ENCODE data around the gene DOC2A. TPM values are rescaled to one million over a fixed set of nuclear protein-coding genes. Genes with fewer than 3 reads are reported as not detected.

The DOC2A gene
- total and polyA plus RNA-seq, 2 donors (not counting 1 experiment from before 2014, with no cell fraction given): not detected

DNA sequence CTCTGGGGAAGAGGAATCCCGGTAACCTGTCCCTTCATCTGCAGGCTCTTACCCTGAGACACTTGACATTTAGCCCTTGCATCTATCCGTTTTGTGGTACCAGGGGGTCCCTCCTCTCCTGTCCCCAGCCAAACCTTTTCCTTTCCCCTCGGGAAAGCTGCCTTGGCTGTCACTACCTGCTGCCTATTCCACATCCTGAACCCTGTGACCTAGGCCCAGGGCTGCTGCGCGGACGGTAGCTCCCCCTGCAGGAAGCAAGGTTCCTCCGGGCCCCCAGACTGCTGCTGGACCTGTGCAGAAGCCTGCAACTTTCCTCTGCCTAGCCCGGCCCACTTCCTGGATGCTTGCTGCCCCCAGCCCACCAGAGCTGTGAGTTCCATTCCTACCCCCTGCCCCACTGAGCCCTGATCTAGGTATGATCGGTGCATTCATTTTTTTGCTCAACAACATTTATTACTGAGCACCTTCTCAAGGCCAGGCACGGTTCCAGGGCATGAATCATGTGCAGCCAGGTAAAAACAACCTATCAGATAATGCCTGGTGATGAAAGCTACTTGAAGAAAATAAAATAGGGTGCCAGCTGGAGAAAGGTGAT lies 44.2 kb upstream of the DOC2A start:
- H3K4me2 ChIP-seq (replicated peaks; ENCODE audit: low read depth, low read length, poor library complexity, severe bottlenecking): no peak overlapping the region
- DNase-seq (peak; percentile 46), ATAC-seq (ENCODE audit: low read depth) (peak; percentile 42)
- WGBS (ENCODE audit: insufficient coverage): 37% methylated on average over 7 of the region's 10 CpGs
- H3K4me1 ChIP-seq (ENCODE audit: control insufficient read depth in 2 of 2, insufficient read depth in 2 of 2, low read length in 2 of 2): peaks cover 5 to 12% of the 10 kb centered on the region in 2 donors
- no peaks in the 10 kb centered on the region for H3K9me3 ChIP-seq (ENCODE audit: control extremely low read depth in 1 of 3, control insufficient read depth in 2 of 3, insufficient read depth in 1 of 3, low read length in 2 of 3)
- peak overlapping the region; percentile 77 for H3K4me3 Mint-ChIP-seq
- peaks cover 13% of the 10 kb centered on the region for H3K4me1 Mint-ChIP-seq
- no peak overlapping the region for H3K27ac Mint-ChIP-seq
- intact Hi-C loops (cut with micrococcal nuclease): no loop called here
- H3K4me3 ChIP-seq (ENCODE audit: control extremely low read depth in 1 of 5, extremely low read depth in 1 of 5, insufficient read depth in 1 of 5, low read depth in 2 of 5, low read length in 4 of 5): no peak overlapping the region
- no peaks in the 10 kb centered on the region for H3K27me3 Mint-ChIP-seq
- peaks cover 3% of the 10 kb centered on the region for H3K79me2 ChIP-seq (ENCODE audit: control insufficient read depth, insufficient read depth, low read length)
- H2AFZ ChIP-seq (ENCODE audit: insufficient read depth, low read depth, low read length, poor library complexity, severe bottlenecking): no peak overlapping the region
- no peaks in the 10 kb centered on the region for H3K9me3 Mint-ChIP-seq (ENCODE audit: insufficient read depth)
- CTCF ChIA-PET: interaction anchor here (1.0 to 1.3 kb wide), 5 partner anchors 11 to 359 kb away, joined by 3 read pairs; no protein-coding TSS in a partner anchor
- POLR2A ChIA-PET: interaction anchor here (0.7 kb wide), 1 partner anchor 60 kb away, joined by 8 read pairs; no protein-coding TSS in a partner anchor
- no peak overlapping the region for H3K27ac ChIP-seq (ENCODE audit: low read length in 2 of 2)
- no peaks in the 10 kb centered on the region for H4K20me1 ChIP-seq (ENCODE audit: control insufficient read depth, insufficient read depth, low read length, poor library complexity, severe bottlenecking)
- peaks cover 0 to 3% (median 0%) of the 10 kb centered on the region in 4 experiments for H3K27me3 ChIP-seq (replicated peaks in 1 of 4; ENCODE audit: control extremely low read depth in 1 of 4, control insufficient read depth in 3 of 4, insufficient read depth in 4 of 4, low read length in 3 of 4)
- no peak for TF ChIP-seq EZH2 (IDR thresholded peaks at IDR 0.05; ENCODE audit: borderline replicate concordance, insufficient read depth, low read depth, low read length, poor library complexity, severe bottlenecking)
- TF ChIP-seq, protein P1, sequence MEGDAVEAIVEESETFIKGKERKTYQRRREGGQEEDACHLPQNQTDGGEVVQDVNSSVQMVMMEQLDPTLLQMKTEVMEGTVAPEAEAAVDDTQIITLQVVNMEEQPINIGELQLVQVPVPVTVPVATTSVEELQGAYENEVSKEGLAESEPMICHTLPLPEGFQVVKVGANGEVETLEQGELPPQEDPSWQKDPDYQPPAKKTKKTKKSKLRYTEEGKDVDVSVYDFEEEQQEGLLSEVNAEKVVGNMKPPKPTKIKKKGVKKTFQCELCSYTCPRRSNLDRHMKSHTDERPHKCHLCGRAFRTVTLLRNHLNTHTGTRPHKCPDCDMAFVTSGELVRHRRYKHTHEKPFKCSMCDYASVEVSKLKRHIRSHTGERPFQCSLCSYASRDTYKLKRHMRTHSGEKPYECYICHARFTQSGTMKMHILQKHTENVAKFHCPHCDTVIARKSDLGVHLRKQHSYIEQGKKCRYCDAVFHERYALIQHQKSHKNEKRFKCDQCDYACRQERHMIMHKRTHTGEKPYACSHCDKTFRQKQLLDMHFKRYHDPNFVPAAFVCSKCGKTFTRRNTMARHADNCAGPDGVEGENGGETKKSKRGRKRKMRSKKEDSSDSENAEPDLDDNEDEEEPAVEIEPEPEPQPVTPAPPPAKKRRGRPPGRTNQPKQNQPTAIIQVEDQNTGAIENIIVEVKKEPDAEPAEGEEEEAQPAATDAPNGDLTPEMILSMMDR (IDR thresholded peaks at IDR 0.05): peak; percentile 48
- H3K36me3 ChIP-seq (replicated peaks in 1 of 2; ENCODE audit: control extremely low read depth in 1 of 2, control insufficient read depth in 1 of 2, extremely low read depth in 1 of 2, insufficient read depth in 2 of 2, low read length in 1 of 2): no peaks in the 10 kb centered on the region
- no peak overlapping the region for H3K9ac ChIP-seq (ENCODE audit: low read length)

DNA sequence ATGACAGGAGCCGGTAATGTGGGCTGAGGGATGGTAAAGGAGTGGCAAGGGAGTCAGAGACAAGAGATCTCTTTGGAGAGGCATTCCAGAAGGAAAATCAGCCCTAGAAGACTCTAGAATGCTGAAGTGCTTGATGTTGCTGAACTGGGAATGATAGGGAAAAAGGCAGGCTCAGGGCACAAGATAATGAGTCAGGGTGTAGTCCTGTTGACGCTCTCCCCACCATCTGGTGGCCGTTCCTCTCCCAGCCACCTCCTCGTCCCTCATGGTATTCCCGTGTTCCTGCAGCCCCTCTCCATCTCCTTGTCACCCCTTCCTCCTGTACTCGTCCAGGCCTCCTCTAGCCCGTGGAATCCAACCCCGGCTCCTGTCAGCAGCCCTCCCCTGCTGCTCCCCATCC lies 43.6 kb upstream of the DOC2A start:
- Mint-ChIP-seq H3K4me3 (peak overlapping the region; percentile 77), H3K27ac (no peak overlapping the region), H3K4me1 (peaks cover 13% of the 10 kb centered on the region), H3K27me3 (no peaks in the 10 kb centered on the region), H3K9me3 (ENCODE audit: insufficient read depth) (no peaks in the 10 kb centered on the region)
- Histone ChIP-seq H3K4me2 (replicated peaks; ENCODE audit: low read depth, low read length, poor library complexity, severe bottlenecking) (no peak overlapping the region), H3K9ac (ENCODE audit: low read length) (no peak overlapping the region), H3K4me1 (ENCODE audit: control insufficient read depth in 2 of 2, insufficient read depth in 2 of 2, low read length in 2 of 2) (peaks cover 5 to 12% of the 10 kb centered on the region in 2 donors), H3K9me3 (ENCODE audit: control extremely low read depth in 1 of 3, control insufficient read depth in 2 of 3, insufficient read depth in 1 of 3, low read length in 2 of 3) (no peaks in the 10 kb centered on the region), H3K4me3 (ENCODE audit: control extremely low read depth in 1 of 5, extremely low read depth in 1 of 5, insufficient read depth in 1 of 5, low read depth in 2 of 5, low read length in 4 of 5) (no peak overlapping the region), H3K27me3 (replicated peaks in 1 of 4; ENCODE audit: control extremely low read depth in 1 of 4, control insufficient read depth in 3 of 4, insufficient read depth in 4 of 4, low read length in 3 of 4) (peaks cover 0 to 3% (median 0%) of the 10 kb centered on the region in 4 experiments), H3K27ac (ENCODE audit: low read length in 2 of 2) (no peak overlapping the region), H2AFZ (ENCODE audit: insufficient read depth, low read depth, low read length, poor library complexity, severe bottlenecking) (no peak overlapping the region), H3K79me2 (ENCODE audit: control insufficient read depth, insufficient read depth, low read length) (peaks cover 3% of the 10 kb centered on the region), H3K36me3 (replicated peaks in 1 of 2; ENCODE audit: control extremely low read depth in 1 of 2, control insufficient read depth in 1 of 2, extremely low read depth in 1 of 2, insufficient read depth in 2 of 2, low read length in 1 of 2) (no peaks in the 10 kb centered on the region), H4K20me1 (ENCODE audit: control insufficient read depth, insufficient read depth, low read length, poor library complexity, severe bottlenecking) (no peaks in the 10 kb centered on the region)
- ATAC-seq (ENCODE audit: low read depth) (no peak), DNase-seq (no peak)
- ChIA-PET POLR2A (no interaction called here), CTCF (interaction anchor here (1.2 to 1.7 kb wide), 4 partner anchors 10 to 359 kb away, joined by 3 read pairs; no protein-coding TSS in a partner anchor)
- TF ChIP-seq, protein P1 (IDR thresholded peaks at IDR 0.05): no peak
- TF ChIP-seq EZH2 (IDR thresholded peaks at IDR 0.05; ENCODE audit: borderline replicate concordance, insufficient read depth, low read depth, low read length, poor library complexity, severe bottlenecking): no peak
- intact Hi-C loops (cut with micrococcal nuclease): no loop called here
- WGBS (ENCODE audit: insufficient coverage): 83% methylated on average over 6 of the region's 8 CpGs

All from B cell (primary cell).